ENCODE measurements around the gene CSAD.

DNA sequence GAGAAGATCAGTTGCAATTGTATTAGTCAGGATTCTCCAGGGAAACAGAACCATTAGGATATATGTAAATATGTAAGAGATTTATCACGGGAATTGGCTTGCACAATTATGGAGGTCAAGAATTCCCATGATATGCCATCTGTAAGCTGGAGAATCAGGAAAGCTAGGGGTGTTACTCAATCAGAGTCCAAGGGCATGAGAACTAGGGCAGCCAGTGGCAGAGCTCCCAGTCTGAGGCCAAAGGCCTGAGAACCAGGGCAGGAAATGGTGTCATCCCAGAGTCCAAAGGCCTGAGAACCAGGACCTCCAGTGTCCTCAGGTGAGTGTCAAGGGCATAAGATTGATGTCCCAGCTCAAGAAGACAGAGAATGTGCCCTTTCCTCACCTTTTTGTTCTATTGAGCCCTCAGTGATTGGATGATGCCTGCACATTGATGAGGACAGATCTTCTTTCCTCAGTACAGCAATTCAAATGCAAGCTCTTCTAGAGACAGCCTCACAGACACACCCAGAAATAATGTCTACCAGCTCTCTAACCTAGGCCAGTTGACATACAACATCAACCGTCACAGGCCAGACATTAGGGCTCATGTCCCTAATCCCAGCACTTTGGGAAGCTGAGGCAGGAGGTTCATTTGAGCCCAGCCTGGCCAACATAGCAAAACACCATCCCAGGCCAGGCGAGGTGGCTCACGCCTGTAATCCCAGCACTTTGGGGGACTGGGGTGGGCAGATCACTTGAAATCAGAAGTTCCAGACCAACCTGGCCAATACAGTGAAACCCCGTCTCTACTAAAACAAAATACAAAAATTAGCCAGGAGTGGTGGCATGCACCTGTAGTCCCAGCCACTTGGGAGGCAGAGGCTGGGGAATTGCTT lies 35.1 kb downstream of the CSAD start:
- TF ChIP-seq, protein P1, sequence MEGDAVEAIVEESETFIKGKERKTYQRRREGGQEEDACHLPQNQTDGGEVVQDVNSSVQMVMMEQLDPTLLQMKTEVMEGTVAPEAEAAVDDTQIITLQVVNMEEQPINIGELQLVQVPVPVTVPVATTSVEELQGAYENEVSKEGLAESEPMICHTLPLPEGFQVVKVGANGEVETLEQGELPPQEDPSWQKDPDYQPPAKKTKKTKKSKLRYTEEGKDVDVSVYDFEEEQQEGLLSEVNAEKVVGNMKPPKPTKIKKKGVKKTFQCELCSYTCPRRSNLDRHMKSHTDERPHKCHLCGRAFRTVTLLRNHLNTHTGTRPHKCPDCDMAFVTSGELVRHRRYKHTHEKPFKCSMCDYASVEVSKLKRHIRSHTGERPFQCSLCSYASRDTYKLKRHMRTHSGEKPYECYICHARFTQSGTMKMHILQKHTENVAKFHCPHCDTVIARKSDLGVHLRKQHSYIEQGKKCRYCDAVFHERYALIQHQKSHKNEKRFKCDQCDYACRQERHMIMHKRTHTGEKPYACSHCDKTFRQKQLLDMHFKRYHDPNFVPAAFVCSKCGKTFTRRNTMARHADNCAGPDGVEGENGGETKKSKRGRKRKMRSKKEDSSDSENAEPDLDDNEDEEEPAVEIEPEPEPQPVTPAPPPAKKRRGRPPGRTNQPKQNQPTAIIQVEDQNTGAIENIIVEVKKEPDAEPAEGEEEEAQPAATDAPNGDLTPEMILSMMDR (IDR thresholded peaks at IDR 0.05): no peak
- no peak for TF ChIP-seq POLR2A (IDR thresholded peaks at IDR 0.05)
- no peak for TF ChIP-seq EP300 (IDR thresholded peaks at IDR 0.05)
- TF ChIP-seq POLR2AphosphoS5 (IDR thresholded peaks at IDR 0.05): no peak
